CD14-positive monocyte (primary cell): Measurements from ENCODE around the gene BCAR3. TPM values are rescaled to one million over a fixed set of nuclear protein-coding genes. Genes with fewer than 3 reads are reported as not detected.

Experiments used
- DNase-seq, 3 donors: peaks; one replicate each; pipeline ENCODE4 v3.0.0-alpha.2; 2011 to 2022
- H2AFZ ChIP-seq: 2 replicates; pipeline ENCODE4 v1.6.0; 2012; ENCODE audit warnings: mild to moderate bottlenecking, low read depth, low read length, inconsistent platforms; ENCODE audit not compliant: insufficient read depth, poor library complexity, severe bottlenecking
- H3K27ac ChIP-seq, 2 donors: 1 replicate in 1 of 2; 2 replicates in 1 of 2; pipeline ENCODE4 v1.5.1; 2012 to 2013; ENCODE audit warnings: low read length in 2 of 2, control low read depth in 1 of 2, inconsistent platforms in 1 of 2, low read depth in 1 of 2, mild to moderate bottlenecking in 1 of 2
- H3K27me3 ChIP-seq, 2 donors: one replicate each; pipeline versions ENCODE4 v1.6.0 to v1.6.1; 2011 to 2013; ENCODE audit warnings: low read length in 2 of 2; ENCODE audit not compliant: control insufficient read depth in 2 of 2, insufficient read depth in 2 of 2
- H3K36me3 ChIP-seq, 2 donors: replicated peaks in 1 of 2; 1 replicate in 1 of 2; 2 replicates in 1 of 2; pipeline versions ENCODE4 v1.5.1 to v1.6.1; 2012 to 2013; ENCODE audit warnings: low read length in 2 of 2, control low read depth in 1 of 2, inconsistent platforms in 1 of 2, mild to moderate bottlenecking in 1 of 2; ENCODE audit not compliant: insufficient read depth in 2 of 2, control insufficient read depth in 1 of 2
- H3K4me1 ChIP-seq, 2 donors: 1 replicate in 1 of 2; 2 replicates in 1 of 2; pipeline versions ENCODE4 v1.5.1 to v1.6.1; 2012 to 2013; ENCODE audit warnings: low read length in 2 of 2, control low read depth in 1 of 2, inconsistent platforms in 1 of 2, mild to moderate bottlenecking in 1 of 2, moderate library complexity in 1 of 2; ENCODE audit not compliant: insufficient read depth in 2 of 2, control insufficient read depth in 1 of 2
- H3K4me2 ChIP-seq: replicated peaks from 2 replicates; pipeline ENCODE3; 2012; ENCODE audit warnings: low read length, moderate library complexity, mild to moderate bottlenecking; ENCODE audit not compliant: poor library complexity, severe bottlenecking; ENCODE audit errors: extremely low read depth
- H3K4me3 ChIP-seq, 3 experiments: fragments of 200-600 bp in 1 of 3; sonication (generic) in 1 of 3; replicated peaks in 1 of 3; 1 replicate in 2 of 3; 2 replicates in 1 of 3; pipeline ENCODE4 v1.5.1; 2011 to 2013; ENCODE audit warnings: low read length in 3 of 3, mild to moderate bottlenecking in 3 of 3, control low read depth in 2 of 3, low read depth in 2 of 3, inconsistent platforms in 1 of 3, moderate library complexity in 1 of 3
- H3K79me2 ChIP-seq: 2 replicates; pipeline ENCODE4 v1.6.0; 2012; ENCODE audit warnings: mild to moderate bottlenecking, control low read depth, inconsistent platforms, low read length, moderate library complexity; ENCODE audit not compliant: insufficient read depth
- H3K9ac ChIP-seq: 2 replicates; pipeline ENCODE4 v1.6.0; 2017; ENCODE audit warnings: low read length, mild to moderate bottlenecking; ENCODE audit not compliant: insufficient read depth, poor library complexity, severe bottlenecking
- H3K9me3 ChIP-seq, 2 donors: replicated peaks in 1 of 2; 1 replicate in 1 of 2; 2 replicates in 1 of 2; pipeline versions ENCODE4 v1.5.1 to v1.6.1; 2012 to 2013; ENCODE audit warnings: low read length in 2 of 2, control low read depth in 1 of 2; ENCODE audit not compliant: control insufficient read depth in 1 of 2, insufficient read depth in 1 of 2
- H4K20me1 ChIP-seq: 2 replicates; pipeline ENCODE4 v1.6.0; 2012; ENCODE audit warnings: mild to moderate bottlenecking, low read length, control low read depth, moderate library complexity; ENCODE audit not compliant: insufficient read depth
- H3K27ac Mint-ChIP-seq, 7 donors: one replicate each; pipeline ENCODE4 v1.8.0; 2020; ENCODE audit warnings: mild to moderate bottlenecking in 7 of 7, mixed read lengths in 7 of 7, moderate library complexity in 6 of 7, inconsistent platforms in 2 of 7
- H3K27me3 Mint-ChIP-seq, 3 donors: one replicate each; pipeline ENCODE4 v1.8.0; 2021 to 2022; ENCODE audit warnings: low read depth in 3 of 3, mild to moderate bottlenecking in 3 of 3, mixed read lengths in 3 of 3, moderate library complexity in 3 of 3, inconsistent platforms in 1 of 3
- H3K36me3 Mint-ChIP-seq, 2 donors: one replicate each; pipeline ENCODE4 v1.8.0; 2020; ENCODE audit warnings: mixed read lengths in 2 of 2, inconsistent platforms in 1 of 2, mild to moderate bottlenecking in 1 of 2
- H3K4me1 Mint-ChIP-seq: one replicate; pipeline ENCODE4 v1.8.0; 2020; ENCODE audit warnings: mild to moderate bottlenecking, mixed read lengths
- H3K4me3 Mint-ChIP-seq, 2 donors: one replicate each; pipeline ENCODE4 v1.8.0; 2020; ENCODE audit warnings: mild to moderate bottlenecking in 2 of 2, mixed read lengths in 2 of 2, moderate library complexity in 1 of 2
- H3K9me3 Mint-ChIP-seq, 7 donors: one replicate each; pipeline ENCODE4 v1.8.0; 2020 to 2022; ENCODE audit warnings: mixed read lengths in 7 of 7, mild to moderate bottlenecking in 6 of 7, moderate library complexity in 6 of 7, inconsistent platforms in 2 of 7
- WGBS: methylation state at CpG from one replicate; pipeline ENCODE4 v1.1.5; 2013; ENCODE audit warnings: missing lambda C conversion rate; ENCODE audit not compliant: insufficient coverage; 5-methylcytosine and 5-hydroxymethylcytosine counted together
- intact Hi-C, 2 donors: fragments of 100-400 bp; cut with micrococcal nuclease; formaldehyde crosslinking; loops; one replicate each; pipeline versions ENCODE4 v1.15.0 to v1.15.1; 2023
- polyA plus RNA-seq, 3 donors: library from polyadenylated mRNA; depleted of rRNA in 1 of 3; unstranded in 2 of 3; stranded (reverse) in 1 of 3; fragments of 300-500 nt in 2 of 3; fragments of >200 nt in 1 of 3; fragmentation: Illumina TruSeq in 2 of 3; gene quantifications; 1 replicate in 2 of 3; 2 replicates in 1 of 3; pipeline ENCODE4 v1.2.3, GENCODE V29; 2012 to 2021
- TF ChIP-seq, protein P1 (sequence below): fragments of 200-600 bp; IDR thresholded peaks from one replicate; pipeline ENCODE4 v1.8.0; 2022; ENCODE audit warnings: antibody characterized with exemption, mild to moderate bottlenecking

The BCAR3 gene
- polyA plus RNA-seq, 3 donors = 0.05 to 0.41 TPM; not detected in 1

DNA sequence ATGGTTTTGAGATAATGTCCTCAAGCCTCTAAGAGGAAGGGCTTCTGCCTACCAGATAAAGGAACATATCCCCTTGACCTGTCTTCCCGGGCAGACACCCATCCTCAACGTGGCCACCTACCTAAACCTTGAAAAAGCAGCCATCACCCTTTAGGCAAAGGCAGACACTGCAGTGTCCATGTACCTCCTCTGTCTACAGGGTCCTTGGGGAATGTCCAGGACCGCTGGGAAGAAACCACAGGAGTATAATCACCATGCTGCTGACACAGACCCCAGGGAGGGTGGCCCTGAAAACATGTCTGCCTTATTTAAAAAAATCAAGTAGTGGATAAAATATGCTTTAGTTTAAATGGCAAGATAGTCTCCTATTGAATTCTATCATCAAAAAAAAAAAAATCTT is 16.6 kb downstream of the BCAR3 start:
- H3K27me3 Mint-ChIP-seq = peaks cover 2 to 4% (median 4%) of the 10 kb centered on the region in 3 donors
- Histone ChIP-seq H3K9me3 (no peaks in the 10 kb centered on the region), H3K27me3 (no peaks in the 10 kb centered on the region), H3K4me2 (no peak overlapping the region), H3K79me2 (no peaks in the 10 kb centered on the region), H3K27ac (no peak overlapping the region), H3K9ac (no peak overlapping the region), H3K36me3 (no peaks in the 10 kb centered on the region), H2AFZ (no peak overlapping the region), H4K20me1 (no peaks in the 10 kb centered on the region), H3K4me1 (peaks cover 0 to 2% of the 10 kb centered on the region in 2 donors), H3K4me3 (no peak overlapping the region)
- DNase-seq = no peak
- WGBS = 100% methylated on average over 2 of the region's 3 CpGs
- intact Hi-C loops = no loop called here
- TF ChIP-seq, protein P1, sequence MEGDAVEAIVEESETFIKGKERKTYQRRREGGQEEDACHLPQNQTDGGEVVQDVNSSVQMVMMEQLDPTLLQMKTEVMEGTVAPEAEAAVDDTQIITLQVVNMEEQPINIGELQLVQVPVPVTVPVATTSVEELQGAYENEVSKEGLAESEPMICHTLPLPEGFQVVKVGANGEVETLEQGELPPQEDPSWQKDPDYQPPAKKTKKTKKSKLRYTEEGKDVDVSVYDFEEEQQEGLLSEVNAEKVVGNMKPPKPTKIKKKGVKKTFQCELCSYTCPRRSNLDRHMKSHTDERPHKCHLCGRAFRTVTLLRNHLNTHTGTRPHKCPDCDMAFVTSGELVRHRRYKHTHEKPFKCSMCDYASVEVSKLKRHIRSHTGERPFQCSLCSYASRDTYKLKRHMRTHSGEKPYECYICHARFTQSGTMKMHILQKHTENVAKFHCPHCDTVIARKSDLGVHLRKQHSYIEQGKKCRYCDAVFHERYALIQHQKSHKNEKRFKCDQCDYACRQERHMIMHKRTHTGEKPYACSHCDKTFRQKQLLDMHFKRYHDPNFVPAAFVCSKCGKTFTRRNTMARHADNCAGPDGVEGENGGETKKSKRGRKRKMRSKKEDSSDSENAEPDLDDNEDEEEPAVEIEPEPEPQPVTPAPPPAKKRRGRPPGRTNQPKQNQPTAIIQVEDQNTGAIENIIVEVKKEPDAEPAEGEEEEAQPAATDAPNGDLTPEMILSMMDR = no peak
- peaks cover 8% of the 10 kb centered on the region for H3K4me1 Mint-ChIP-seq
- no peaks in the 10 kb centered on the region for H3K36me3 Mint-ChIP-seq
- no peaks in the 10 kb centered on the region for H3K9me3 Mint-ChIP-seq
- no peak overlapping the region for H3K27ac Mint-ChIP-seq
- H3K4me3 Mint-ChIP-seq = no peak overlapping the region

DNA sequence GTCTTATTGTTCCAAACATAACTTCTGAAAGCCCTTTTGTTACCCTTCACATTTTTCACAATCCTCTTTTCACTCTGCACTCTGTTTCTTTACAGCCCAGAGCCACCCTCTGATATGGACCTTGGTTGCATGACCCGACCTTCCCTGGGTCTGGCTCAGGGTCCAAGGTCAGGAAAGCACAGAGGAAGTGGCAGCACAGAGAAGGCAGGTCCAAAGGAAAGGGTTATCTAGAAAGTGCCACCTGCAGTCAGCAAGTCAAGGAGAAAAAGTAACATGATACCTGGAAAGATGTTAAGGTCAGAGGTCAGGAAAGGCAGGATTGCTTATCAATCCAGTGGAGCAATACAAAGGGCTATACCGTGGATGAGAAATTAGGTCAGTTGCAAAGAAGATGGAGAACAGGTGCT is 18.4 kb downstream of the BCAR3 start:
- TF ChIP-seq, protein P1 = no peak
- no peak overlapping the region for H3K4me3 ChIP-seq
- intact Hi-C loops = no loop called here
- H3K36me3 ChIP-seq = no peaks in the 10 kb centered on the region
- no peak overlapping the region for H2AFZ ChIP-seq
- Mint-ChIP-seq H3K9me3 (no peaks in the 10 kb centered on the region), H3K4me1 (peaks cover 8% of the 10 kb centered on the region), H3K36me3 (no peaks in the 10 kb centered on the region), H3K27me3 (peaks cover 2 to 4% (median 4%) of the 10 kb centered on the region in 3 donors), H3K4me3 (no peak overlapping the region), H3K27ac (no peak overlapping the region)
- H3K4me1 ChIP-seq = peaks cover 0 to 2% of the 10 kb centered on the region in 2 donors
- H3K4me2 ChIP-seq = no peak overlapping the region
- H3K79me2 ChIP-seq = no peaks in the 10 kb centered on the region
- DNase-seq = no peak
- 100% methylated on average over 1 of the region's 2 CpGs for WGBS
- H4K20me1 ChIP-seq = no peaks in the 10 kb centered on the region
- H3K27ac ChIP-seq = no peak overlapping the region
- H3K9ac ChIP-seq = no peak overlapping the region
- no peaks in the 10 kb centered on the region for H3K27me3 ChIP-seq
- no peaks in the 10 kb centered on the region for H3K9me3 ChIP-seq
